ENCODE measurements around the gene MYL7. TPM values are rescaled to one million over a fixed set of nuclear protein-coding genes. Genes with fewer than 3 reads are reported as not detected.

MYL7 gene
- total and polyA plus RNA-seq, 9 of the 15 experiments (the other 6 are each of a cell fraction or from before 2014, with no cell fraction given), result not detected

- TF ChIP-seq CHAMP1 (IDR thresholded peaks at IDR 0.05) (no peak), NFIC (IDR thresholded peaks at IDR 0.05) (no peak), ZNF311 (CRISPR knock-in tag; IDR thresholded peaks at IDR 0.05) (no peak), MIER1 (IDR thresholded peaks at IDR 0.05; ENCODE audit: low read depth) (no peak), XRCC5 (IDR thresholded peaks at IDR 0.05; ENCODE audit: low read depth, low read length) (no peak), ZNF75A (CRISPR knock-in tag; IDR thresholded peaks at IDR 0.05) (no peak), MEF2D (tag; conservative IDR thresholded peaks at IDR 0.05; ENCODE audit: low read depth) (no peak), ATF1 (CRISPR knock-in tag; IDR thresholded peaks at IDR 0.05) (no peak), ATF1 (tag; IDR thresholded peaks at IDR 0.05) (no peak), FOXO4 (CRISPR knock-in tag; IDR thresholded peaks at IDR 0.05) (no peak)
Observed at GRCh38 chr7:44094365-44094764, 46.8 kb downstream of the MYL7 start (continued).
